ENCODE results near the gene OAS2. TPM values are rescaled to one million over a fixed set of nuclear protein-coding genes. Genes with fewer than 3 reads are reported as not detected.
"Not testable (repeated sequence)": the region's sequence is repeated elsewhere in the genome, so short reads cannot be mapped to it uniquely, and the experiment has no call there.

OAS2 gene
- total RNA-seq, 1 donor from 2014 or later: 9.1 TPM

GRCh38 chr12:112947761-112948160 is 30.6 kb upstream of the OAS2 start:
- no peak for DNase-seq (ENCODE audit: low read depth)

- DNase-seq (ENCODE audit: low read depth): no peak
Observed at GRCh38 chr12:112948806-112949205, 29.5 kb upstream of the OAS2 start.

DNA sequence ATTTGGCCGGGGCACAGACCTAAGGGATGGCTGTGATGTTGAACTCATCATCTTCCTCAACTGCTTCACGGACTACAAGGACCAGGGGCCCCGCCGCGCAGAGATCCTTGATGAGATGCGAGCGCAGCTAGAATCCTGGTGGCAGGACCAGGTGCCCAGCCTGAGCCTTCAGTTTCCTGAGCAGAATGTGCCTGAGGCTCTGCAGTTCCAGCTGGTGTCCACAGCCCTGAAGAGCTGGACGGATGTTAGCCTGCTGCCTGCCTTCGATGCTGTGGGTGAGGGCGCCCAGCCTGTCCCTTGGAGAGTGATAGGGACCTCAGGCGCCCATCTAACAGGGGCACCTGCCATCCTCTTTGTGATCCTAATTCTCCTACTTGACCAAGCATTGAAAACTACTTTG is 27.6 kb upstream of the OAS2 start:
- no peak for DNase-seq (ENCODE audit: low read depth)

GRCh38 chr12:112957125-112957524 is 21.2 kb upstream of the OAS2 start:
- not testable (repeated sequence) for DNase-seq (ENCODE audit: low read depth)

- no peak for DNase-seq (ENCODE audit: low read depth)
Observed at GRCh38 chr12:112961074-112961473, 17.2 kb upstream of the OAS2 start.

GRCh38 chr12:112961536-112961935 is 16.8 kb upstream of the OAS2 start:
- DNase-seq (ENCODE audit: low read depth): no peak

DNA sequence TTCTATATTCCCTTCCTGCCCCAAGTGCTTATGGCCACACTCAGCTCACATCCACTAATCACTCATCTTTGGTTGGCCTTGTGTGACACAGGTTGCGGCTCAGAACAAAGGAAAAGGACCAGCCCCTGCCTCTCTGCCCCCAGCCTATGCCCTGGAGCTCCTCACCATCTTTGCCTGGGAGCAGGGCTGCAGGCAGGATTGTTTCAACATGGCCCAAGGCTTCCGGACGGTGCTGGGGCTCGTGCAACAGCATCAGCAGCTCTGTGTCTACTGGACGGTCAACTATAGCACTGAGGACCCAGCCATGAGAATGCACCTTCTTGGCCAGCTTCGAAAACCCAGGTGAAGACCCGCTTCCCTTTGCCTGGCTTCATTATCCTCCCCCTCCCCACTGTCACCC is 15.8 kb upstream of the OAS2 start:
- no peak for DNase-seq (ENCODE audit: low read depth)

- no peak for DNase-seq (ENCODE audit: low read depth)
Observed at GRCh38 chr12:112963227-112963861, 15.0 kb upstream of the OAS2 start.

DNA sequence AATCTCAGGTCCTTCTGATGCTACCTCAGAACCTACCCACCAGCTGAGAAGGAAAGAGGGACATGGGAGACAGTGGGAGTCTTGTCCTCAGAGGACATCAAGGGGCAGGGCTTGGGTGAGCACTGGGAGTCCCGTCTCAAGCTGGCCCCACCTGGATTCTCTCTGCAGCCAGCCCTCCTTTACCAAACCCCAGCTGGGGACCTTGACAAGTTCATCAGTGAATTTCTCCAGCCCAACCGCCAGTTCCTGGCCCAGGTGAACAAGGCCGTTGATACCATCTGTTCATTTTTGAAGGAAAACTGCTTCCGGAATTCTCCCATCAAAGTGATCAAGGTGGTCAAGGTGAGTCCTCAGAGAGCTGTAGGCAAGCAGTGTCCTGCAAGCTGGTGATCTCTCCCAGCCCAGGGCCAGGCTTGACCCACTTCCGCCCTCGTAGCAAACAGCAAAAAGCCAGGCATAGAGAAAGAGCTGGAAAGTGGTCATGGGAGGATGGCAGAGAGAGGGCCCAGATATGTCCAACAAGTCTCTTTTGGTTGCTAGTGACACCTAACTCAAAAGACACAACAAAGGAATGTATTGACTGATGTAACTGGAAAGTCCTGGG is 14.2 kb upstream of the OAS2 start:
- no peak for DNase-seq (ENCODE audit: low read depth)

- no peak for DNase-seq (ENCODE audit: low read depth)
Observed at GRCh38 chr12:112964915-112965314, 13.4 kb upstream of the OAS2 start.

GRCh38 chr12:112965643-112966042 is 12.7 kb upstream of the OAS2 start:
- DNase-seq (ENCODE audit: low read depth): no peak

GRCh38 chr12:112967306-112967705 is 11.0 kb upstream of the OAS2 start:
- no peak for DNase-seq (ENCODE audit: low read depth)

DNA sequence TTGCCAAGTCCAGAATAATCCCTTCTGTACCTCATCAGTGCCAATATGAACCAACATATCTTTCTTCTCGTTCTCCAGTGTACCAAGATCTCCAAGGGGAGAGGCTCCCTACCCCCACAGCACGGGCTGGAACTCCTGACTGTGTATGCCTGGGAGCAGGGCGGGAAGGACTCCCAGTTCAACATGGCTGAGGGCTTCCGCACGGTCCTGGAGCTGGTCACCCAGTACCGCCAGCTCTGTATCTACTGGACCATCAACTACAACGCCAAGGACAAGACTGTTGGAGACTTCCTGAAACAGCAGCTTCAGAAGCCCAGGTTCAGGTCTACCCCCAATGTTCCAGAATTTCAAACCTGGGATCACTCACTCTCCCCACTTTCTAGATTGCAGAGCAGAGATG is 10.5 kb upstream of the OAS2 start:
- DNase-seq (ENCODE audit: low read depth): no peak

DNA sequence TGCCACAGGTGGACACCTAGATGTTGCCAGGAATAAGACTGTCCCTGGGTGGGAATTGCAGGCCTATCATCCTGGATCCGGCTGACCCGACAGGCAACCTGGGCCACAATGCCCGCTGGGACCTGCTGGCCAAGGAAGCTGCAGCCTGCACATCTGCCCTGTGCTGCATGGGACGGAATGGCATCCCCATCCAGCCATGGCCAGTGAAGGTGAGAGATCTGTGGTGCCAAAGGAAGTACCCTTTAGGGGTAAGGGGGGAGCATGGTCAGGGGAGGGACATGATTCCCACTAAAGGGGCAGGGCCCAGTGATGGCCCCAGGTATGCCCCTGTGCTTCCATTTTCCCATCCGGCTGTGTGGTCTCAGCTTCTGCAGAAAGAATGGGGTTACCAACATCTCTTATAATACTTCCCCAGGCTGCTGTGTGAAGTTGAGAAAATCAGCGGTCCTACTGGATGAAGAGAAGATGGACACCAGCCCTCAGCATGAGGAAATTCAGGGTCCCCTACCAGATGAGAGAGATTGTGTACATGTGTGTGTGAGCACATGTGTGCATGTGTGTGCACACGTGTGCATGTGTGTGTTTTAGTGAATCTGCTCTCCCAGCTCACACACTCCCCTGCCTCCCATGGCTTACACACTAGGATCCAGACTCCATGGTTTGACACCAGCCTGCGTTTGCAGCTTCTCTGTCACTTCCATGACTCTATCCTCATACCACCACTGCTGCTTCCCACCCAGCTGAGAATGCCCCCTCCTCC is 8.6 kb upstream of the OAS2 start:
- DNase-seq (ENCODE audit: low read depth): no peak

DNA sequence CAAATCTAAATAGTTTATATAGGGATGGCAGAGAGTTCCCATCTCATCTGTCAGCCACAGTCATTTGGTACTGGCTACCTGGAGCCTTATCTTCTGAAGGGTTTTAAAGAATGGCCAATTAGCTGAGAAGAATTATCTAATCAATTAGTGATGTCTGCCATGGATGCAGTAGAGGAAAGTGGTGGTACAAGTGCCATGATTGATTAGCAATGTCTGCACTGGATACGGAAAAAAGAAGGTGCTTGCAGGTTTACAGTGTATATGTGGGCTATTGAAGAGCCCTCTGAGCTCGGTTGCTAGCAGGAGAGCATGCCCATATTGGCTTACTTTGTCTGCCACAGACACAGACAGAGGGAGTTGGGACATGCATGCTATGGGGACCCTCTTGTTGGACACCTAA is 7.9 kb upstream of the OAS2 start:
- no peak for DNase-seq (ENCODE audit: low read depth)

DNA sequence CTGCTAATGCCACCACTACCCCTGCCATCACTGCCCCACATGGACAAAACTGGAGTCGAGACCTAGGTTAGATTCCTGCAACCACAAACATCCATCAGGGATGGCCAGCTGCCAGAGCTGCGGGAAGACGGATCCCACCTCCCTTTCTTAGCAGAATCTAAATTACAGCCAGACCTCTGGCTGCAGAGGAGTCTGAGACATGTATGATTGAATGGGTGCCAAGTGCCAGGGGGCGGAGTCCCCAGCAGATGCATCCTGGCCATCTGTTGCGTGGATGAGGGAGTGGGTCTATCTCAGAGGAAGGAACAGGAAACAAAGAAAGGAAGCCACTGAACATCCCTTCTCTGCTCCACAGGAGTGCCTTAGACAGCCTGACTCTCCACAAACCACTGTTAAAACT is 7.1 kb upstream of the OAS2 start:
- peak; percentile 78 for DNase-seq (ENCODE audit: low read depth)

DNA sequence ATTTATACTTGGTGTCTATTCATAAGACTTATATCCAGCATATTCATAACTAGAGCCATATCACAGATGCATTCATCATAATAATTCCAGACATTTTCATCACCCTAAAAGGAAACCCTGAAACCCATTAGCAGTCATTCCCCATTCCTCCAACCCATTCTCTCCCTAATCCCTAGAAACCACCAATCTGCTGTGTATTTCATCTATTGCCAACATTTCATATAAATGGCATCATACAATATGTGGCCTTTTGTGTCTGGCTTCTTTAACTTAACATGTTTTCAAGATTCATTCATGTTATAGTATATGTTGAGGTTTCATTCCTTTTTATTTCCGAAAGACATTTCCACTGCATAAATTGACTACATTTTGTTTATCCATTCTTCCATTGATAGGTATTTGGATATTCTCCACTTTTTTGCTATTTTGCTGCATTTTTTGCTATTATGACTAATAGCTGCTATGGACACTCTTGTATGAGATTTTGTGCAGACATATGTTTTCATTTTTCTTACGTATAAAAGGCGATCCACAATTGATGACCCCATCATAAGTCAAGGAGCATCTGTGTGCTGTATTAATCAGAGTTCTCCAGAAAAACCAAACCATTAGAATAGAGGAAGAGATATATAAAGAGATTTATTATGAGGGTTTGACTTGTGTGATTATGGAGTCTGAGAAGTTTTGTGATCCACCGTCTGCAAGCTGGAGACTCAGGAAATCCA is 5.1 kb upstream of the OAS2 start:
- DNase-seq (ENCODE audit: low read depth): no peak

DNA sequence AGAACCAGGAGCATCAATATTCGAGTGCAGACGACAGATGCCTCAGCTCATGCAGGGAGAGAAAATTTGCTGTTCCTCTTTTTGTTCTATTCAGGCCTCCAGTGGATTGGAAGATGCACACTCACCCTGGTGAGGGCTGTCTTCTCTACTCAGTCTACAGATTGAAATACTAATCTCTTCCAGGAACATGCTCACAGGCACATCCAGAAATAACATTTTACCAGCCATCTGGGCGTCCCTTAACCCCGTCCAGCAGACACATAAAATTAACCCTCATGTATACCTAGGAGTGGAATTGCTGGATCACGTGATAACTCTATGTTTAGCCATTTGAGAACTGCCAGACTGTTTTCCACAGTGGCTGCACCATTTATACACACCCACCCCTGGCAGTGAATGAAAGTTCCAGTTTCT is 4.5 kb upstream of the OAS2 start:
- peak; percentile 33 for DNase-seq (ENCODE audit: low read depth)

DNA sequence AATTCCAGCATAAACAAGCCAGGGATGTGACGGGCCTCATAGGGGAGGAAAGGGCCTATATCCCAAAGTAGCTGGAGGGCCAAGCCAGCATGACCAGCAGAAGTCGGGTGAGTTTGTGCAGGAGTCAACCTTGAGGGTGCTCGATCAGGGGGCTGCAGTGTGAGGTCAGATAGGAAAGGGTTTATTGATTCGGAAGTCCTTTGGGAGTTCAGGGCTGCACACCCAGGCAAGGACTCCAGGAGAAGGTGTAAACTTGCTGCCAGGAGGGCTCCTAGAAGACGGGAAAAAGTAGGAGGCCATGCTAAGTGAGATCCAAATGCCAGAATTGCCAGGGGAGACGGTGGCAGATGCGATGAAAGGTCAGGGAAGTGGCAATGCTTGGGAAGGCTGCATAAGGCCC is 3.4 kb upstream of the OAS2 start:
- DNase-seq (ENCODE audit: low read depth): no peak

GRCh38 chr12:112977139-112977538 is 1.2 kb upstream of the OAS2 start:
- no peak for DNase-seq (ENCODE audit: low read depth)

GRCh38 chr12:112977641-112978040 is 678 bp upstream of the OAS2 start:
- no peak for DNase-seq (ENCODE audit: low read depth)

Measured in myocyte (in vitro differentiated cells).